HG03280 (cell line): ENCODE data around the gene DECR2.
"Not testable (repeated sequence)": the region's sequence is repeated elsewhere in the genome, so short reads cannot be mapped to it uniquely, and the experiment has no call there.

Experiments used
- ATAC-seq: cut with Tn5 transposase; IDR thresholded peaks from one replicate; pipeline ENCODE4 v1.9.1; 2021; ENCODE audit warnings: mild to moderate bottlenecking, moderate library complexity; ENCODE audit not compliant: unreplicated experiment

Gene DECR2

DNA sequence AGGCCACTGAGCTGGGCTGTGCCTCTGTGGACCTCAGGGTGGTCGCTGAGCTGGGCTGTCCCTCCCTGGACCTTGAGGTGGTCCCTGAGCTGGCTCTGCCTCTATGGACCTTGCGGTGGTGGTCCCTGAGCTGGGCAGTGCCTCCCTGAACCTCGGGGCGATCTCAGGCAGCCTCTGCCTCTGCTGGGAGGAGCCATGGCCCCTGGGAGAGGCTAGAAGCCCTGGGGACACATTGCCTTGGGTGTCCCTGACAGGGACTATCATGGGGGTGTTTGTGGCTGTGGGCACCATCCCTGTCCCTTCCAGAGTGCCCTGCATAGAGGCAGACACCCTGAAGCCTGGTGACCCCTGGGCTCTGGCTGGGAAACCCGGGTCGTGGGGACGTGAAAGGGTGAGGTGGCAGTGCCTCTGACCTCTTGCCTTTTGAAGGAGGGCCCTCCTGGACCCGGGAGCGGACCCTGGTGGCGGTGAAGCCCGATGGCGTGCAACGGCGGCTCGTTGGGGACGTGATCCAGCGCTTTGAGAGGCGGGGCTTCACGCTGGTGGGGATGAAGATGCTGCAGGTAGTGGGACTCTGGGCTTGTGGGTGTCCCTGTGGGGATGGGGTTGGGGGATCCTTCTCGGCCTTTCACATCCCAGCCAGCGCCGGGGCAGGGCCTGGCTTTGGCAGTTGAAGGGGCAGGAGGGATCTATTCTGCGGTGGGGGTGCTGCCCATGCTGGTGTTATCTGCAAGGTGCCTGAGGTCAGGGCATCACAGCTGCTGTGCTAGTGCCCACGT, 2.9 kb upstream of the DECR2 start:
- ATAC-seq: no peak

GRCh38 chr16:399340-400019, 2.2 kb upstream of the DECR2 start:
- no peak for ATAC-seq

GRCh38 chr16:400061-400591, 1.6 kb upstream of the DECR2 start:
- ATAC-seq: no peak

GRCh38 chr16:404971-405486, 3.3 kb downstream of the DECR2 start:
- ATAC-seq: no peak

DNA sequence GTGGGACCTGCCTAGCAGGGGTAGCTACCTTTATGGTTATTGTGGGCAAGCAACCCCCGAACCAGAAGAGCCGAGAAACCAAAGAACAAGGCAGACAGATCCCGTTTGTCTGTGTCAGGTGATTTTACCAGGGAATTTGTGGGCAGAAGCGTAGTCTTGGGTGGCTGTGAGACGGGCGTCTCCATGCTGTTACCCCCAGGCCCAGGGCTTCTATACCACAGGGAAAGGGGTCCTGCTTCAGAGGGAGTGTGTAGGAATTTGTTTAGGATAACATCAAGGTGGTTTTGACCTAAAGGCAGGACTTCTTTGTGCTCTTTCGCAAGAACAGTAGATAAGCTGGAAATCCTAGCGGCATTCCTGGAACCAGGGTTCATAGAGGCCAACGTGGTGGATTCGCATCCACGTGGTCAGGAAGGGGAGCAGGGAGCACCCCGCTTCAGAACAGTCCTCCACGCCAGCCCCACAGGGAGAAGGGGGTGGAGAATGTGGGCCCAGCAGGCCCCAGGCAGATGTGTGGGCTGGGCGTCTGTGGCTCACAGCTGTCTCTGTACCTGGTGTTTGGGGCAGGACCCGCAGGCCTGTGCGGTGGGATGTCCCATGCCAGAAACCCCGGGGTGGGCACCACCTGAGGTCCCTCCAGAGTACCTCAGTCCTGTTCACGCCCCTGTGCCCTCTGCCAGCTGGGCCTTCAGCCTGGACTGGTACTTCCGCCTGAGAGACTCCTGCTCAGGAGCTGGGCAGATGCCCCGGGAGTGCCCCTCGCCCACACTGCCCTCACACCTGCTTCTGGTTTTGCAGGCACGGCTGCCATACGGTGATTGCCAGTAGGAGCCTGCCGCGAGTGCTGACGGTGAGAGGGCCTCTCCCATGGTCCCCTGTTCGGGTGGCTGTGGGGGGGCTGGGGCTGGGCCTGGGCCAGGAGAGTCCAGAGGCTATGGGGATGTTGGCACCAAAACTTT, 4.1 kb downstream of the DECR2 start:
- ATAC-seq: no peak

GRCh38 chr16:407253-407652, 5.6 kb downstream of the DECR2 start:
- no peak for ATAC-seq

DNA sequence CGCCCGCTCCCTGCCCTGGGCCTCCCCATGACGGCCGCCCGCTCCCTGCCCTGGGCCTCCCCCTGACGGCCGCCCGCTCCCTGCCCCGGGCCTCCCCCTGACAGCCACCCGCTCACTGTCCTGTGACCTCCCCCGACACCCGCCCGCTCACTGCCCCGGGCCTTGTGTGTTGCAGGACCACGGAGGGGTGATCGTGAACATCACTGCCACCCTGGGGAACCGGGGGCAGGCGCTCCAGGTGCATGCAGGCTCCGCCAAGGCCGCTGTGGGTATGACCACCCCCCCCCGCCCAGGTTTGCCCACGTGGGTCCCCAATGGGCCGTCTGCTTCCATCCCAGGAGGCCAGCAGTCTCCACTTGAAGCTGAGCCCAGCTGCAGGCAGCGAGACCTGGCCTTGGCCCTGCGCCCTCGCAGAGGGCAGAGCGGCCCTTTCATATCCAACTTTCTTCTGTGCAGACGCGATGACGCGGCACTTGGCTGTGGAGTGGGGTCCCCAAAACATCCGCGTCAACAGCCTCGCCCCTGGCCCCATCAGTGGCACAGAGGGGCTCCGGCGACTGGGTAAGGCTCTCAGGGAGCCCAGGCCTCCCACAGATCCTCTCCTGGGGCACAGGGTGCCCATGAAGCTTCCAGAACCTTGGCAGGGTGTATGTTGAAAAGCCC, 9.0 kb downstream of the DECR2 start:
- ATAC-seq: no peak

- ATAC-seq: no peak
Observed at GRCh38 chr16:411576-412265, 10.0 kb downstream of the DECR2 start.

- ATAC-seq: no peak
Observed at GRCh38 chr16:414395-415169, 12.9 kb downstream of the DECR2 start.

DNA sequence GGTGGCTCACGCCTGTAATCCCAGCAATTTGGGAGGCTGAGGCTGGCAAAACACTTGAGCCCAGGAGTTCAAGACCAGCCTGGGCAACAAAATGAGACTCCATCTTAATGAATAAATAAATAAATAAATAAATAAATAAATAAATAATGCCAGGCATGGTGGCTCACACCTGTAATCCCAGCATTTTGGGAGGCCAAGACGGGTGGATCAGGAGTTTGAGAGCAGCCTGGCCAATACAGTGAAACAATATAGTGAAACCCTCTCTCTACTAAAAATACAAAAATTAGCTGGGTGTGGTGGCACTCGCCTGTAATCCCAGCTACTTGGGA, 13.4 kb downstream of the DECR2 start:
- ATAC-seq: not testable (repeated sequence)

DNA sequence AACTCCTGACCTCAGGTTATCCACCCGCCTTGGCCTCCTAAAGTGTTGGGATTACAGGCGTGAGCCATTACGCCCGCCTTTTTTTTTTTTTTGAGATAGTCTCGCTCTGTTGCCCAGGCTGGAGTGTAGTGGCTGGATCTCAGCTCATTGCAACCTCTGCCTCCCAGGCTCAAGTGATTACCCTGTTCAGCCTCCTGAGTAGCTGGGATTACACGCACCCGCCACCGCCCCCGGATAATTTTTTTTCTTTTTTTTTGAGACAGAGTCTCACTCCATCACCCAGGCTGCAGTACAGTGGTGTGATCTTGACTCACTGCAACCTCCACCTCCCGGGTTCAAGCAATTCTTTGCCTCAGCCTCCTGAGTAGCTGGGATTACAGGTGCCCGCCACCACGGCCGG, 20.5 kb downstream of the DECR2 start:
- ATAC-seq: not testable (repeated sequence)

- ATAC-seq: no peak
Observed at GRCh38 chr16:424033-424622, 22.4 kb downstream of the DECR2 start.

- ATAC-seq: no peak
Observed at GRCh38 chr16:424623-425081, 23.0 kb downstream of the DECR2 start.

- peak; percentile 78 for ATAC-seq
Observed at GRCh38 chr16:425082-425718, 23.5 kb downstream of the DECR2 start, which contains the start of gene RAB11FIP3. RAB11FIP3 (plus strand) TSS chr16:425649; CDS start chr16:426007, 358 bp downstream.

DNA sequence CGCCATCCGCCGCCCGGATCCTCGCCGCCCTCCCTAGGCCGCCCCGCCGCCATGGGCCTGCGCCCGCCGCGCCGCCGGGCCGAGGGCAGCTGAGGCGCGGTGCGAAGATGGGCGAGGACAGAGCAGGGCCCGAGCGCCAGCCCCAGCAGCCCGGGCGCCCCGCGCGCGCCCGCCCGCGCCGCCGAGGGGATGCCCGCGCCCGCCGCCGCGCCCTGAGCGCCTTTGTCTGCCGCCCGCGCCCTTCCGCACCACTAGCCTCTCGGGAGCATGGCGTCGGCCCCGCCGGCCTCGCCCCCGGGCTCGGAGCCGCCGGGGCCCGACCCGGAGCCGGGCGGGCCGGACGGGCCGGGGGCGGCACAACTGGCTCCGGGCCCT, 24.0 kb downstream of the DECR2 start:
- peak; percentile 45 for ATAC-seq

DNA sequence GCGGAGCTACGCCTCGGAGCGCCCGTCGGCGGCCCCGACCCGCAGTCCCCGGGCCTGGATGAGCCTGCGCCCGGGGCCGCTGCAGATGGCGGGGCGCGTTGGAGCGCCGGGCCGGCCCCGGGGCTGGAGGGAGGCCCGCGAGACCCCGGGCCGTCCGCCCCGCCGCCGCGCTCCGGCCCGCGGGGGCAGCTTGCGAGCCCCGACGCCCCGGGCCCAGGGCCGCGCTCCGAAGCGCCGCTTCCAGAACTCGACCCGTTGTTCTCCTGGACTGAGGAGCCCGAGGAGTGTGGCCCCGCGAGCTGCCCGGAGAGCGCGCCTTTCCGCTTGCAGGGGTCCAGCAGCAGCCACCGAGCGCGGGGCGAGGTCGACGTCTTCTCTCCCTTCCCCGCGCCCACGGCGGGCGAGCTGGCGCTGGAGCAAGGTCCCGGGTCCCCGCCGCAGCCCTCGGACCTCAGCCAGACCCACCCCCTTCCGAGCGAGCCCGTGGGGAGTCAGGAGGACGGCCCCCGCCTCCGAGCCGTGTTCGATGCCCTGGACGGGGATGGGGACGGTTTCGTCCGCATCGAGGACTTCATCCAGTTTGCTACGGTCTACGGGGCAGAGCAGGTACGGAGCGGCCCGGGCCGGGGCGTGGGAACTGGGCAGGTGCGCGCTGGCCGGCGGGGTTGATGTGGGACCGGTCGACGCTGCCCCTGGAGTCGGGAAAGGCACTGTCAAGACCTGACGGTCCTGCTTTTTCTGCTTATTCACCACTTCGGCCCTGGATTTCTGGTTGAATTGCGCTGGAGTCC, 24.6 kb downstream of the DECR2 start:
- peak; percentile 7 for ATAC-seq

DNA sequence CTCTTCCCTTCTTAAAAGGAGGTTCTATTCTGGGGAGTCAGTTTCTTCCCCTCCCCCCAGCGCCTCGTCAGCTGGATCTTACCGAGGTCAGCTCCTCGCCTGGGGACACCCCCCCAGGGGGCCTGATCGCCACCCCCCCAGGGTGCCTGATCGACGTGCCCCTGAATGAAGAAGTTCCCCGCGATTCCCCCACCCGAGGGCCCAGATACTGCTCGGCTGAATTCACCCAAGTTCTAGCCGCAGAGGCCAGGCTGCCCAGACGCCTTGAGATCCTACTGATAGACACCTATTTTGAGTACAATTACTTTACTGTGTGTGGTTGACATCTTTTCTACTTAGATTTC, 25.2 kb downstream of the DECR2 start:
- no peak for ATAC-seq
